SK-N-SH (cell line): ENCODE results near the gene SEPTIN2. TPM values are rescaled to one million over a fixed set of nuclear protein-coding genes. Genes with fewer than 3 reads are reported as not detected.

ENCODE experiments used
- CTCF ChIA-PET: fragments of 300-600, 350-600 bp; formaldehyde crosslinking; extraction: SDS; loops from one replicate; lab custom pipeline; 2021; lab: Yijun Ruan, JAX
- POLR2A ChIA-PET: fragments of 350-600 bp; sonication (Branson Sonifier 250); formaldehyde crosslinking; extraction: SDS; loops from one replicate; lab custom pipeline; 2020; ENCODE audit warnings: antibody characterized with exemption, inconsistent platforms; lab: Yijun Ruan, JAX
- DNase-seq: peaks from one replicate; pipeline ENCODE4 v3.0.0; 2012
- H2AFZ ChIP-seq: fragments of 200-600 bp; sonication (generic); 2 replicates; pipeline ENCODE4 v1.8.1; 2016; ENCODE audit warnings: antibody characterized with exemption, mild to moderate bottlenecking, low read depth
- H3F3A ChIP-seq: fragments of 200-600 bp; sonication (generic); replicated peaks from 2 replicates; pipeline ENCODE3; 2016; ENCODE audit warnings: antibody characterized with exemption, mild to moderate bottlenecking; ENCODE audit not compliant: insufficient read depth
- H3K27ac ChIP-seq, 2 experiments: fragments of 200-500 bp in 1 of 2; fragments of 200-600 bp in 1 of 2; sonication (Bioruptor generic) in 1 of 2; sonication (generic), shearing (Covaris generic) in 1 of 2; 2 replicates each; pipeline versions ENCODE4 v1.5.1 to v1.6.1; 2014 to 2016; ENCODE audit warnings: low read depth in 2 of 2, inconsistent platforms in 1 of 2, low read length in 1 of 2, mild to moderate bottlenecking in 1 of 2, mixed read lengths in 1 of 2
- H3K27me3 ChIP-seq: fragments of 200-600 bp; sonication (generic), shearing (Covaris generic); 2 replicates; pipeline ENCODE4 v1.6.1; 2016; ENCODE audit warnings: mixed run types; ENCODE audit not compliant: insufficient read depth
- H3K36me3 ChIP-seq, 2 experiments: fragments of 200-500 bp in 1 of 2; fragments of 200-600 bp in 1 of 2; sonication (Bioruptor generic) in 1 of 2; sonication (generic) in 1 of 2; replicated peaks in 1 of 2; 2 replicates each; pipeline versions ENCODE3 to v1.5.1; 2014 to 2016; ENCODE audit warnings: low read length in 1 of 2, mild to moderate bottlenecking in 1 of 2; ENCODE audit not compliant: insufficient read depth in 2 of 2, control insufficient read depth in 1 of 2
- H3K4me1 ChIP-seq, 2 experiments: fragments of 200-500 bp in 1 of 2; fragments of 200-600 bp in 1 of 2; sonication (Bioruptor generic) in 1 of 2; sonication (generic), shearing (Covaris generic) in 1 of 2; 2 replicates each; pipeline versions ENCODE4 v1.5.1 to v1.6.1; 2014 to 2016; ENCODE audit warnings: low read depth in 1 of 2, low read length in 1 of 2, mixed run types in 1 of 2; ENCODE audit not compliant: insufficient read depth in 2 of 2, control insufficient read depth in 1 of 2
- H3K4me2 ChIP-seq: fragments of 200-600 bp; sonication (generic), shearing (Covaris generic); 2 replicates; pipeline ENCODE4 v1.6.1; 2017; ENCODE audit warnings: mixed run types
- H3K4me3 ChIP-seq, 2 experiments: fragments of 200-500 bp in 1 of 2; fragments of 200-600 bp in 1 of 2; sonication (Bioruptor generic) in 1 of 2; sonication (generic), shearing (Covaris generic) in 1 of 2; 2 replicates each; pipeline versions ENCODE4 v1.5.1 to v1.8.1; 2014 to 2016; ENCODE audit warnings: low read depth in 2 of 2, inconsistent platforms in 1 of 2, low read length in 1 of 2, mild to moderate bottlenecking in 1 of 2, mixed read lengths in 1 of 2, moderate library complexity in 1 of 2
- H3K79me2 ChIP-seq: fragments of 200-600 bp; sonication (generic); 2 replicates; pipeline ENCODE4 v1.8.1; 2017; ENCODE audit warnings: mild to moderate bottlenecking; ENCODE audit not compliant: insufficient read depth
- H3K9ac ChIP-seq: fragments of 200-600 bp; sonication (generic); 2 replicates; pipeline ENCODE4 v1.6.1; 2017; ENCODE audit warnings: mixed run types
- H3K9me2 ChIP-seq: fragments of 200-600 bp; sonication (generic); 2 replicates; pipeline ENCODE4 v1.6.1; 2017; ENCODE audit warnings: mixed run types
- H3K9me3 ChIP-seq: fragments of 200-600 bp; sonication (generic); 2 replicates; pipeline ENCODE4 v1.6.1; 2017; ENCODE audit warnings: mixed run types, mild to moderate bottlenecking, moderate library complexity
- H4K20me1 ChIP-seq: fragments of 200-600 bp; sonication (generic); 2 replicates; pipeline ENCODE4 v1.6.1; 2017; ENCODE audit warnings: mild to moderate bottlenecking, mixed run types; ENCODE audit not compliant: insufficient read depth
- GABPA ChIP-seq: IDR thresholded peaks from 2 replicates; pipeline ENCODE4 v1.4.0; 2012; ENCODE audit warnings: low read depth, mild to moderate bottlenecking
- MAX ChIP-seq: IDR thresholded peaks from 2 replicates; pipeline ENCODE4 v1.4.0; 2012; ENCODE audit warnings: low read depth
- MEF2A ChIP-seq: IDR thresholded peaks from 2 replicates; pipeline ENCODE4 v1.4.0; 2012; ENCODE audit warnings: low read depth, borderline replicate concordance
- MXI1 ChIP-seq: IDR thresholded peaks from 2 replicates; pipeline ENCODE4 v1.6.1; 2012; ENCODE audit warnings: mild to moderate bottlenecking, low read depth, low read length, improper control_type of control experiment
- POLR2AphosphoS5 ChIP-seq: IDR thresholded peaks from 2 replicates; pipeline ENCODE4 v1.6.1; 2012; ENCODE audit warnings: low read depth, low read length
- SIN3A ChIP-seq: IDR thresholded peaks from 2 replicates; pipeline ENCODE4 v1.6.1; 2012; ENCODE audit warnings: low read depth, mild to moderate bottlenecking, low read length, moderate library complexity, borderline replicate concordance
- TAF1 ChIP-seq: IDR thresholded peaks from 2 replicates; pipeline ENCODE4 v1.6.1; 2012; ENCODE audit warnings: low read depth, mild to moderate bottlenecking, low read length, moderate library complexity, borderline replicate concordance
- USF1 ChIP-seq: IDR thresholded peaks from 2 replicates; pipeline ENCODE4 v1.4.0; 2012; ENCODE audit warnings: low read depth, borderline replicate concordance
- WGBS: methylation state at CpG from one replicate; pipeline ENCODE4 v1.1.6; 2017; ENCODE audit warnings: low lambda C conversion rate; 5-methylcytosine and 5-hydroxymethylcytosine counted together
- polyA plus RNA-seq, 3 experiments: library from polyadenylated mRNA; depleted of rRNA; stranded (reverse); fragments of >200 nt; gene quantifications; 2 replicates each; pipeline ENCODE4 v1.2.3, GENCODE V29; 2012

SEPTIN2 gene
- polyA plus RNA-seq, 1 of the 3 experiments (the other 2 are of a cell fraction), result 226 TPM

GRCh38 chr2:241271706-241272302, 43.9 kb upstream of the SEPTIN2 start:
- Histone ChIP-seq H3K4me1 (peaks cover 19 to 38% of the 10 kb centered on the region in 2 experiments; a peak in 3 of 4 replicates), H3K27me3 (no peaks in the 10 kb centered on the region), H4K20me1 (peaks cover 52% of the 10 kb centered on the region), H3K36me3 (peaks cover 19 to 22% of the 10 kb centered on the region in 2 experiments), H3F3A (peaks cover 6% of the 10 kb centered on the region), H2AFZ (no peak overlapping the region), H3K9me3 (peaks cover 9% of the 10 kb centered on the region; the same call in 1 of the 2 replicates), H3K79me2 (peaks cover 96% of the 10 kb centered on the region), H3K4me2 (peak overlapping the region; percentile 93), H3K9ac (peak overlapping the region; percentile 87), H3K27ac (peak overlapping the region; percentile 69 to 76; a peak in 3 of 4 replicates), H3K4me3 (peak overlapping the region; percentile 77 to 87), H3K9me2 (no peaks in the 10 kb centered on the region)
- under 1% methylated on average over 20 of the region's 37 CpGs for WGBS
- ChIA-PET CTCF (no interaction called here), POLR2A (interaction anchor here (0.5 kb wide), 1 partner anchor 126 kb away, joined by 3 read pairs; no protein-coding TSS in a partner anchor)
- TF ChIP-seq MAX (peak; percentile 81), MXI1 (peak; percentile 89), POLR2AphosphoS5 (0 out of 2 replicates have a peak, but pooled peaks have one; percentile 9), GABPA (no peak), USF1 (peak; percentile 80), MEF2A (no peak), SIN3A (0 out of 2 replicates have a peak, but pooled peaks have one; percentile 68), TAF1 (0 out of 2 replicates have a peak, but pooled peaks have one; percentile 51)
- peak; percentile 78 for DNase-seq

GRCh38 chr2:241272303-241273209, 43.2 kb upstream of the SEPTIN2 start:
- H3K4me2 ChIP-seq, result peak overlapping the region; percentile 93
- 4% methylated on average over 24 of the region's 102 CpGs for WGBS
- peaks cover 12% of the 10 kb centered on the region for H3F3A ChIP-seq
- ChIA-PET POLR2A (interaction anchor here (0.5 kb wide), 1 partner anchor 127 kb away, joined by 3 read pairs; no protein-coding TSS in a partner anchor), CTCF (no interaction called here)
- peak overlapping the region; percentile 87 for H3K9ac ChIP-seq
- H3K4me1 ChIP-seq, result peaks cover 19 to 38% of the 10 kb centered on the region in 2 experiments; a peak in 3 of 4 replicates
- H4K20me1 ChIP-seq, result peaks cover 45% of the 10 kb centered on the region
- H2AFZ ChIP-seq, result peak overlapping the region; percentile 78; the same call in 1 of the 2 replicates
- peaks cover 96% of the 10 kb centered on the region for H3K79me2 ChIP-seq
- peak; percentile 92 for DNase-seq
- H3K27me3 ChIP-seq, result no peaks in the 10 kb centered on the region
- peak overlapping the region; percentile 69 to 76 for H3K27ac ChIP-seq
- TF ChIP-seq POLR2AphosphoS5 (peak; percentile 62), TAF1 (0 out of 2 replicates have a peak, but pooled peaks have one; percentile 29), USF1 (no peak)
- TF ChIP-seq, all 33 proteins: peak for 2
- Histone ChIP-seq H3K4me3 (peak overlapping the region; percentile 77 to 87), H3K9me3 (peaks cover 9% of the 10 kb centered on the region; the same call in 1 of the 2 replicates), H3K9me2 (no peaks in the 10 kb centered on the region), H3K36me3 (peaks cover 11 to 15% of the 10 kb centered on the region in 2 experiments)
